H1 (cell line): ENCODE results near the gene PLEKHG5. TPM values are rescaled to one million over a fixed set of nuclear protein-coding genes. Genes with fewer than 3 reads are reported as not detected.

Experiments
- polyA plus RNA-seq, 7 experiments: library from polyadenylated mRNA; depleted of rRNA in 3 of 7; stranded (reverse) in 5 of 7; unstranded in 2 of 7; fragments of >200 nt in 5 of 7; fragments of 200-250 nt in 2 of 7; gene quantifications; 1 replicate in 5 of 7; 2 replicates in 1 of 7; 4 replicates in 1 of 7; pipeline versions ENCODE4 v1.2.1 to v1.2.3, GENCODE V29; 2011 to 2013; ENCODE audit warnings: missing spikeins in 2 of 7, mixed read lengths in 2 of 7
- total RNA-seq: library from RNA; stranded (reverse); fragmentation: NEBNext Ultra II Directional; extraction: Animal tissue kit (Norgen Biotek cat#: 25700); gene quantifications from 2 replicates; pipeline ENCODE4 v1.2.1, GENCODE V29; 2021
- TF ChIP-seq, protein P1 (sequence below): fragments of 300-600 bp; sonication (generic); IDR thresholded peaks from 2 replicates; pipeline ENCODE4 v1.7.1; 2012; ENCODE audit warnings: low read length, moderate library complexity, mild to moderate bottlenecking, inconsistent platforms; ENCODE audit not compliant: insufficient replicate concordance

The PLEKHG5 gene
- total and polyA plus RNA-seq, 2 of the 8 experiments (the other 6 are each of a cell fraction or from before 2014, with no cell fraction given) = 10.4 to 13.8 TPM

DNA sequence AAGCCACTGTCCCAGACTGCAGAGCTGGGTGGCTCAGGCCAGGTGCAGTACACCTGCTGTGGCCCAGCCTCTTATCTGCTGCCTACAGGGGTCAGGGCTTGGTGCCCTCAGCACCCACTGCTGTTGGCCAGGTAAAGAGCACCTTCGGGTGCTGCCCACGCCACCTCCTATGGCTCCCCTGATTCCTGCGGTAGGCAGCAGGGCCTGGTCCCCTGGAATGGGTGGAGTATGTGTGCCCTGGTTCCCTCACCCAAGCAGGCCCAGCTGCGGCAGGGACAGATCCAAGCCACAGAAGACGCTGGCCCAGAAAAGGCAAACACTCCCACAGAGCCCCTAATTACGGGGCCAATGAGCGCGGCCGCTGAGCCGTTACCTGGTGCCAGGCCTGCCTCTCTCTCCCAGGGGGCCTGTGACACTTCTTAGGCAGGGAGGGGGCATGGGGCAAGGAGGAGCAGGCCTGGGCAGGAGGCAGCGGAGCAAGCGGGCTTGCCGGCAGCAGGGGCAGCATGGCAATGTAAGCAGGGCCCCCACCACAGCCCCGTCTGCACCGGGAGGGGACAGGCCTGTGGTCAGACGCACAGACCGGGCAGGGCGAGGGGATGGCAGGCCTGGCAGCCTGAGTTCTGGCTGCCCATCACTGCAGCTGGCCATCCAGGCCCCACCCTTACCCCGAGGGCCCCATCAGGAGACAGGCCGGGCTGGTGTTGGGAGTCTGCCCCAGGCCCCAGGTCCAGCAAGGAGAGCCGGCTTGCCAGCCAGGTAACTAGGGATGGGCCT, 47.9 kb downstream of the PLEKHG5 start (continued):
- TF ChIP-seq, protein P1, sequence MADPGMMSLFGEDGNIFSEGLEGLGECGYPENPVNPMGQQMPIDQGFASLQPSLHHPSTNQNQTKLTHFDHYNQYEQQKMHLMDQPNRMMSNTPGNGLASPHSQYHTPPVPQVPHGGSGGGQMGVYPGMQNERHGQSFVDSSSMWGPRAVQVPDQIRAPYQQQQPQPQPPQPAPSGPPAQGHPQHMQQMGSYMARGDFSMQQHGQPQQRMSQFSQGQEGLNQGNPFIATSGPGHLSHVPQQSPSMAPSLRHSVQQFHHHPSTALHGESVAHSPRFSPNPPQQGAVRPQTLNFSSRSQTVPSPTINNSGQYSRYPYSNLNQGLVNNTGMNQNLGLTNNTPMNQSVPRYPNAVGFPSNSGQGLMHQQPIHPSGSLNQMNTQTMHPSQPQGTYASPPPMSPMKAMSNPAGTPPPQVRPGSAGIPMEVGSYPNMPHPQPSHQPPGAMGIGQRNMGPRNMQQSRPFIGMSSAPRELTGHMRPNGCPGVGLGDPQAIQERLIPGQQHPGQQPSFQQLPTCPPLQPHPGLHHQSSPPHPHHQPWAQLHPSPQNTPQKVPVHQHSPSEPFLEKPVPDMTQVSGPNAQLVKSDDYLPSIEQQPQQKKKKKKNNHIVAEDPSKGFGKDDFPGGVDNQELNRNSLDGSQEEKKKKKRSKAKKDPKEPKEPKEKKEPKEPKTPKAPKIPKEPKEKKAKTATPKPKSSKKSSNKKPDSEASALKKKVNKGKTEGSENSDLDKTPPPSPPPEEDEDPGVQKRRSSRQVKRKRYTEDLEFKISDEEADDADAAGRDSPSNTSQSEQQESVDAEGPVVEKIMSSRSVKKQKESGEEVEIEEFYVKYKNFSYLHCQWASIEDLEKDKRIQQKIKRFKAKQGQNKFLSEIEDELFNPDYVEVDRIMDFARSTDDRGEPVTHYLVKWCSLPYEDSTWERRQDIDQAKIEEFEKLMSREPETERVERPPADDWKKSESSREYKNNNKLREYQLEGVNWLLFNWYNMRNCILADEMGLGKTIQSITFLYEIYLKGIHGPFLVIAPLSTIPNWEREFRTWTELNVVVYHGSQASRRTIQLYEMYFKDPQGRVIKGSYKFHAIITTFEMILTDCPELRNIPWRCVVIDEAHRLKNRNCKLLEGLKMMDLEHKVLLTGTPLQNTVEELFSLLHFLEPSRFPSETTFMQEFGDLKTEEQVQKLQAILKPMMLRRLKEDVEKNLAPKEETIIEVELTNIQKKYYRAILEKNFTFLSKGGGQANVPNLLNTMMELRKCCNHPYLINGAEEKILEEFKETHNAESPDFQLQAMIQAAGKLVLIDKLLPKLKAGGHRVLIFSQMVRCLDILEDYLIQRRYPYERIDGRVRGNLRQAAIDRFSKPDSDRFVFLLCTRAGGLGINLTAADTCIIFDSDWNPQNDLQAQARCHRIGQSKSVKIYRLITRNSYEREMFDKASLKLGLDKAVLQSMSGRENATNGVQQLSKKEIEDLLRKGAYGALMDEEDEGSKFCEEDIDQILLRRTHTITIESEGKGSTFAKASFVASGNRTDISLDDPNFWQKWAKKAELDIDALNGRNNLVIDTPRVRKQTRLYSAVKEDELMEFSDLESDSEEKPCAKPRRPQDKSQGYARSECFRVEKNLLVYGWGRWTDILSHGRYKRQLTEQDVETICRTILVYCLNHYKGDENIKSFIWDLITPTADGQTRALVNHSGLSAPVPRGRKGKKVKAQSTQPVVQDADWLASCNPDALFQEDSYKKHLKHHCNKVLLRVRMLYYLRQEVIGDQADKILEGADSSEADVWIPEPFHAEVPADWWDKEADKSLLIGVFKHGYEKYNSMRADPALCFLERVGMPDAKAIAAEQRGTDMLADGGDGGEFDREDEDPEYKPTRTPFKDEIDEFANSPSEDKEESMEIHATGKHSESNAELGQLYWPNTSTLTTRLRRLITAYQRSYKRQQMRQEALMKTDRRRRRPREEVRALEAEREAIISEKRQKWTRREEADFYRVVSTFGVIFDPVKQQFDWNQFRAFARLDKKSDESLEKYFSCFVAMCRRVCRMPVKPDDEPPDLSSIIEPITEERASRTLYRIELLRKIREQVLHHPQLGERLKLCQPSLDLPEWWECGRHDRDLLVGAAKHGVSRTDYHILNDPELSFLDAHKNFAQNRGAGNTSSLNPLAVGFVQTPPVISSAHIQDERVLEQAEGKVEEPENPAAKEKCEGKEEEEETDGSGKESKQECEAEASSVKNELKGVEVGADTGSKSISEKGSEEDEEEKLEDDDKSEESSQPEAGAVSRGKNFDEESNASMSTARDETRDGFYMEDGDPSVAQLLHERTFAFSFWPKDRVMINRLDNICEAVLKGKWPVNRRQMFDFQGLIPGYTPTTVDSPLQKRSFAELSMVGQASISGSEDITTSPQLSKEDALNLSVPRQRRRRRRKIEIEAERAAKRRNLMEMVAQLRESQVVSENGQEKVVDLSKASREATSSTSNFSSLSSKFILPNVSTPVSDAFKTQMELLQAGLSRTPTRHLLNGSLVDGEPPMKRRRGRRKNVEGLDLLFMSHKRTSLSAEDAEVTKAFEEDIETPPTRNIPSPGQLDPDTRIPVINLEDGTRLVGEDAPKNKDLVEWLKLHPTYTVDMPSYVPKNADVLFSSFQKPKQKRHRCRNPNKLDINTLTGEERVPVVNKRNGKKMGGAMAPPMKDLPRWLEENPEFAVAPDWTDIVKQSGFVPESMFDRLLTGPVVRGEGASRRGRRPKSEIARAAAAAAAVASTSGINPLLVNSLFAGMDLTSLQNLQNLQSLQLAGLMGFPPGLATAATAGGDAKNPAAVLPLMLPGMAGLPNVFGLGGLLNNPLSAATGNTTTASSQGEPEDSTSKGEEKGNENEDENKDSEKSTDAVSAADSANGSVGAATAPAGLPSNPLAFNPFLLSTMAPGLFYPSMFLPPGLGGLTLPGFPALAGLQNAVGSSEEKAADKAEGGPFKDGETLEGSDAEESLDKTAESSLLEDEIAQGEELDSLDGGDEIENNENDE = no peak
